K562 (cell line): ENCODE measurements around the gene SPON2. TPM values are rescaled to one million over a fixed set of nuclear protein-coding genes. Genes with fewer than 3 reads are reported as not detected.

Experiments used
- CBFA2T3 ChIP-seq: fragments of 450-650 bp; IDR thresholded peaks from 2 replicates; pipeline ENCODE4 v1.6.1; 2017
- CREB3L1 ChIP-seq: fragments of 450-650 bp; IDR thresholded peaks from 2 replicates; pipeline ENCODE4 v1.6.1; 2014; ENCODE audit warnings: low read depth, mild to moderate bottlenecking, moderate library complexity, borderline replicate concordance
- CTCFL ChIP-seq: IDR thresholded peaks from 2 replicates; pipeline ENCODE4 v1.6.1; 2011; ENCODE audit warnings: borderline replicate concordance, low read depth, mild to moderate bottlenecking, moderate library complexity, low read length; ENCODE audit not compliant: insufficient read depth, poor library complexity, severe bottlenecking
- EP300 ChIP-seq: IDR thresholded peaks from 2 replicates; pipeline ENCODE4 v1.6.1; 2012; ENCODE audit warnings: low read length, improper control_type of control experiment
- ETS1 ChIP-seq: conservative IDR thresholded peaks from 2 replicates; pipeline ENCODE4 v1.6.1; 2011; ENCODE audit warnings: low read depth, mild to moderate bottlenecking, low read length; ENCODE audit not compliant: control insufficient read depth
- HDAC1 ChIP-seq, 2 experiments: fragments of 450-650 bp; IDR thresholded peaks; 2 replicates each; pipeline ENCODE4 v1.6.1; 2016 to 2017; ENCODE audit warnings: inconsistent platforms in 1 of 2, mild to moderate bottlenecking in 1 of 2, moderate library complexity in 1 of 2
- HDGF ChIP-seq: fragments of 450-650 bp; IDR thresholded peaks from 2 replicates; pipeline ENCODE4 v1.6.1; 2016
- IRF1 ChIP-seq: sonication (generic); formaldehyde crosslinking; IDR thresholded peaks from 2 replicates; pipeline ENCODE4 v1.8.0; 2022; ENCODE audit warnings: missing genetic modification reagents, mild to moderate bottlenecking, borderline replicate concordance
- MYNN ChIP-seq, 2 experiments: sonication (generic); formaldehyde crosslinking in 1 of 2; IDR thresholded peaks; 2 replicates each; pipeline versions ENCODE4 v1.5.0 to v1.6.1; 2016 to 2020; ENCODE audit warnings: antibody characterized with exemption in 1 of 2, missing genetic modification reagents in 1 of 2
- PPARD ChIP-seq: fragments of 250-450 bp; sonication (Bioruptor Pico); IDR thresholded peaks from 2 replicates; pipeline ENCODE4 v1.8.0; 2022; ENCODE audit warnings: inconsistent platforms, mild to moderate bottlenecking, moderate library complexity
- RFX7 ChIP-seq: fragments of 250-450 bp; sonication (Bioruptor Pico); IDR thresholded peaks from 2 replicates; pipeline ENCODE4 v1.5.1; 2021; ENCODE audit warnings: mild to moderate bottlenecking
- XRCC3 ChIP-seq: fragments of 450-650 bp; IDR thresholded peaks from 2 replicates; pipeline ENCODE4 v1.6.1; 2017; ENCODE audit warnings: mild to moderate bottlenecking, moderate library complexity
- ZC3H11A ChIP-seq: IDR thresholded peaks from 2 replicates; pipeline ENCODE4 v1.6.1; 2012; ENCODE audit warnings: low read depth, low read length, improper control_type of control experiment
- ZNF512 ChIP-seq: IDR thresholded peaks from 2 replicates; pipeline ENCODE4 v1.6.1; 2016; ENCODE audit warnings: missing genetic modification characterization, missing compliant biosample characterization
- ZNF518B ChIP-seq: fragments of 250-450 bp; sonication (Bioruptor Pico); IDR thresholded peaks from 2 replicates; pipeline ENCODE4 v1.5.0; 2021; ENCODE audit warnings: mild to moderate bottlenecking, moderate library complexity
- polyA plus RNA-seq, 8 experiments: library from polyadenylated mRNA; depleted of rRNA in 4 of 8; stranded (reverse) in 5 of 8; unstranded in 3 of 8; fragments of >200 nt; fragmentation: Nextera tagmentation in 2 of 8; fragmentation: Illumina TruSeq in 1 of 8; extraction: Ambion mirVana in 2 of 8; extraction: Trizol in 1 of 8; gene quantifications; 2 replicates each; pipeline versions ENCODE4 v1.2.1 to v1.2.3, GENCODE V29; 2011 to 2014; ENCODE audit warnings: inconsistent platforms in 1 of 8, missing spikeins in 1 of 8
- total RNA-seq, 7 experiments: library from RNA; depleted of rRNA in 6 of 7; stranded (reverse); fragments of >200 nt in 6 of 7; fragmentation: Illumina TruSeq in 2 of 7; extraction: Trizol in 2 of 7; gene quantifications; 2 replicates each; pipeline versions ENCODE4 v1.2.1 to v1.2.3, GENCODE V29; 2011 to 2021; ENCODE audit warnings: low replicate concordance in 1 of 7

SPON2 gene
- total and polyA plus RNA-seq, 9 of the 15 experiments (the other 6 are each of a cell fraction or from before 2014, with no cell fraction given): 0.21 to 2.2 (median 0.83) TPM

GRCh38 chr4:1167244-1167949 is 5.0 kb downstream of the SPON2 start (continued):
- TF ChIP-seq CTCFL (peak; percentile 88), ZC3H11A (no peak), ZNF512 (tag) (no peak), ETS1 (no peak), XRCC3 (no peak), MYNN (IDR thresholded peaks at IDR 0.05) (no peak; the same call in 1 of the 2 replicates), MYNN (CRISPR knock-in tag; IDR thresholded peaks at IDR 0.05) (no peak), CREB3L1 (peak; percentile 14; the same call in 1 of the 2 replicates), HDGF (no peak), IRF1 (CRISPR knock-in tag) (no peak), PPARD (CRISPR knock-in tag) (no peak), HDAC1 (IDR thresholded peaks at IDR 0.05) (no peak; a peak in 2 of 4 replicates), ZNF518B (CRISPR knock-in tag) (no peak), RFX7 (CRISPR knock-in tag) (no peak), CBFA2T3 (no peak), EP300 (no peak)
